RWPE2 (cell line): Measurements from ENCODE around the gene ASTN2.

Experiments used
- ATAC-seq: fragments of 200-7000 bp; cut with Tn5 transposase; 3 replicates; pipeline ENCODE4 v1.9.1; 2021; ENCODE audit warnings: low read depth
- DNase-seq: peaks from one replicate; pipeline ENCODE4 v3.0.0-alpha.2; 2020; ENCODE audit warnings: low spot score
- H3K27ac ChIP-seq: fragments of 450-650 bp; 2 replicates; pipeline ENCODE4 v1.5.1; 2017; ENCODE audit warnings: mild to moderate bottlenecking; ENCODE audit not compliant: poor library complexity, severe bottlenecking
- H3K27me3 ChIP-seq: fragments of 250-450 bp; sonication (Bioruptor Pico); 2 replicates; pipeline ENCODE4 v1.5.1; 2021; ENCODE audit warnings: mild to moderate bottlenecking, moderate library complexity; ENCODE audit not compliant: insufficient read depth, poor library complexity, severe bottlenecking
- H3K36me3 ChIP-seq: fragments of 250-450 bp; sonication (Bioruptor Pico); 2 replicates; pipeline ENCODE4 v1.5.1; 2020; ENCODE audit warnings: low read depth, mild to moderate bottlenecking, moderate library complexity
- H3K4me1 ChIP-seq: fragments of 250-450 bp; sonication (Bioruptor Pico); 2 replicates; pipeline ENCODE4 v1.5.1; 2021; ENCODE audit warnings: mild to moderate bottlenecking, moderate library complexity; ENCODE audit not compliant: insufficient read depth, poor library complexity, severe bottlenecking
- H3K4me3 ChIP-seq: fragments of 250-450 bp; sonication (Bioruptor Pico); 2 replicates; pipeline ENCODE4 v1.5.1; 2021; ENCODE audit warnings: mild to moderate bottlenecking, moderate library complexity; ENCODE audit not compliant: severe bottlenecking
- H3K9me3 ChIP-seq: fragments of 250-450 bp; sonication (Bioruptor Pico); 2 replicates; pipeline ENCODE4 v1.5.1; 2021; ENCODE audit warnings: mild to moderate bottlenecking, moderate library complexity; ENCODE audit not compliant: severe bottlenecking
- CTCF ChIP-seq: fragments of 450-650 bp; IDR thresholded peaks from one replicate; pipeline ENCODE4 v1.5.1; 2017; ENCODE audit warnings: mild to moderate bottlenecking, moderate library complexity; ENCODE audit not compliant: poor library complexity, severe bottlenecking

The ASTN2 gene

DNA sequence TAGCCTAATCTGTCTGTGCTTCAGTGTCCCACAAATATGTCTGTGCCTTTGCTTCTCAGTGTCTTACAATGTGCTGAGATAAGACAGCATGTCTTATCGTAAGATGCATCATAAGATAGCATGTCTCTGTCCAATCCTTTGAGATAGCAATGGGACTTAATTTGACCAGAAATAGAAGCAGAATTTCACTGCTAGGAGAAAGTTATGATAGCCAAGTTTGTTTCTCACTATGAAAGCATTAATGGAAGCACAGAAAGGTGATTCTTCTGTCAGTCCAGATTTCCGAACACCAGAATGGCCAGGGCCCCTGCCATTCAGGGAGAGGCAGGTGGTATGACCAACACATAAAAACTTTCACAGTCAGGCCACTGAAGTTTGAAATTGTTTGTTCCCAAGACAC is 616.3 kb downstream of the ASTN2 start:
- Histone ChIP-seq H3K27ac (no peak overlapping the region), H3K9me3 (no peaks in the 10 kb centered on the region), H3K27me3 (no peaks in the 10 kb centered on the region), H3K4me1 (no peaks in the 10 kb centered on the region), H3K4me3 (no peak overlapping the region), H3K36me3 (no peaks in the 10 kb centered on the region)
- no peak for TF ChIP-seq CTCF
- no peak for ATAC-seq
- DNase-seq = no peak

- H3K9me3 ChIP-seq = no peaks in the 10 kb centered on the region
- TF ChIP-seq CTCF = no peak
- no peaks in the 10 kb centered on the region for H3K27me3 ChIP-seq
- H3K36me3 ChIP-seq = no peaks in the 10 kb centered on the region
- no peak overlapping the region for H3K27ac ChIP-seq
- ATAC-seq (no peak), DNase-seq (no peak)
- H3K4me1 ChIP-seq = no peaks in the 10 kb centered on the region
- no peak overlapping the region for H3K4me3 ChIP-seq
Observed at GRCh38 chr9:116797276-116797675, 617.6 kb downstream of the ASTN2 start.

- H3K36me3 ChIP-seq = no peaks in the 10 kb centered on the region
- no peaks in the 10 kb centered on the region for H3K9me3 ChIP-seq
- ATAC-seq (no peak), DNase-seq (no peak)
- no peak overlapping the region for H3K4me3 ChIP-seq
- no peaks in the 10 kb centered on the region for H3K4me1 ChIP-seq
- H3K27ac ChIP-seq = no peak overlapping the region
- H3K27me3 ChIP-seq = no peaks in the 10 kb centered on the region
- TF ChIP-seq CTCF = no peak
Observed at GRCh38 chr9:116796669-116797068, 618.2 kb downstream of the ASTN2 start.

DNA sequence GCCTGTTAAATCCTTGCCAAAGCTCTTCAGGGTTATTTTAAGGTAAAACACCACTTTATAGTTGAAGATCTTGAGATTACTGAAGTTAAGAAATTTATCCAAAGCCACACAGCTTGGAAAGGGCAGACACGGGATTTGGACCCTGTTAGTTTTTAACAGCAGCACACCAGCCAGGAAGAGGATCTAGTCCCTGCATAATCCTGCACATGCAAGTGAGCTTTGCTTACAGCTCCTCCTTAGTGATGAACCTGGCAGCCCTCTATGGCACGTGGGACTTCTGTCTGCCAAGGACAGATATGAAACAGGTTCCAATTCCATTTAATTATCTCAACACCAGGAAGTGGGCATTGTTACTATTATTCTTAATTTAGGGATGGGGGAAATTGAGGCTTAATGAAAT is 619.0 kb downstream of the ASTN2 start:
- no peaks in the 10 kb centered on the region for H3K27me3 ChIP-seq
- H3K4me3 ChIP-seq = no peak overlapping the region
- H3K27ac ChIP-seq = no peak overlapping the region
- ATAC-seq (no peak), DNase-seq (no peak)
- no peaks in the 10 kb centered on the region for H3K9me3 ChIP-seq
- TF ChIP-seq CTCF = no peak
- no peaks in the 10 kb centered on the region for H3K36me3 ChIP-seq
- H3K4me1 ChIP-seq = no peaks in the 10 kb centered on the region

GRCh38 chr9:116792271-116792670 is 622.6 kb downstream of the ASTN2 start:
- no peak for DNase-seq
- H3K4me3 ChIP-seq = no peak overlapping the region
- ATAC-seq = no peak
- H3K36me3 ChIP-seq = no peaks in the 10 kb centered on the region
- no peaks in the 10 kb centered on the region for H3K9me3 ChIP-seq
- H3K27ac ChIP-seq = no peak overlapping the region
- no peaks in the 10 kb centered on the region for H3K4me1 ChIP-seq
- no peak for TF ChIP-seq CTCF
- no peaks in the 10 kb centered on the region for H3K27me3 ChIP-seq
